Liver (tissue), 9 donors: Measurements from ENCODE around the gene NAT10. TPM values are rescaled to one million over a fixed set of nuclear protein-coding genes. Genes with fewer than 3 reads are reported as not detected.

Experiments
- DNase-seq: peaks from one replicate; pipeline ENCODE4 v3.0.0-alpha.2; 2017; ENCODE audit warnings: low spot score
- H3K27ac ChIP-seq, 2 donors: one replicate each; pipeline ENCODE4 v1.7.0; 2013; ENCODE audit warnings: inconsistent platforms in 2 of 2, low read length in 2 of 2, control low read depth in 1 of 2, low read depth in 1 of 2, mild to moderate bottlenecking in 1 of 2
- H3K27me3 ChIP-seq, 4 donors: one replicate each; pipeline versions ENCODE4 v1.6.1 to v1.7.0; 2013; ENCODE audit warnings: low read length in 3 of 4, inconsistent platforms in 1 of 4, mild to moderate bottlenecking in 1 of 4, moderate library complexity in 1 of 4; ENCODE audit not compliant: control insufficient read depth in 4 of 4, insufficient read depth in 4 of 4
- H3K36me3 ChIP-seq, 4 donors: one replicate each; pipeline versions ENCODE4 v1.6.1 to v1.7.0; 2013; ENCODE audit warnings: low read length in 3 of 4, mild to moderate bottlenecking in 3 of 4, low read depth in 1 of 4, moderate library complexity in 1 of 4; ENCODE audit not compliant: control insufficient read depth in 4 of 4, insufficient read depth in 3 of 4
- H3K4me1 ChIP-seq, 4 donors: one replicate each; pipeline versions ENCODE4 v1.6.1 to v1.7.0; 2013; ENCODE audit warnings: low read length in 3 of 4, mild to moderate bottlenecking in 3 of 4, moderate library complexity in 1 of 4; ENCODE audit not compliant: control insufficient read depth in 4 of 4, insufficient read depth in 4 of 4
- H3K4me3 ChIP-seq, 3 donors: one replicate each; pipeline versions ENCODE4 v1.6.1 to v1.7.0; 2013; ENCODE audit warnings: low read length in 3 of 3, control low read depth in 1 of 3, low read depth in 1 of 3, mild to moderate bottlenecking in 1 of 3
- H3K9ac ChIP-seq, 2 donors: one replicate each; pipeline ENCODE4 v1.7.0; 2013; ENCODE audit warnings: low read length in 2 of 2, mild to moderate bottlenecking in 2 of 2, moderate library complexity in 2 of 2, control low read depth in 1 of 2, low read depth in 1 of 2
- H3K9me3 ChIP-seq, 4 donors: one replicate each; pipeline versions ENCODE4 v1.6.1 to v1.7.0; 2013; ENCODE audit warnings: low read length in 3 of 4; ENCODE audit not compliant: control insufficient read depth in 4 of 4
- EGR1 ChIP-seq, 2 donors: IDR thresholded peaks; 2 replicates each; pipeline ENCODE4 v1.6.1; 2016 to 2018; ENCODE audit warnings: antibody characterized with exemption in 2 of 2, low read depth in 2 of 2
- FOXA1 ChIP-seq: IDR thresholded peaks from 2 replicates; pipeline ENCODE4 v1.6.1; 2016; ENCODE audit warnings: antibody characterized with exemption
- FOXA2 ChIP-seq: IDR thresholded peaks from 2 replicates; pipeline ENCODE4 v1.6.1; 2016; ENCODE audit warnings: antibody characterized with exemption
- GABPA ChIP-seq, 2 donors: IDR thresholded peaks in 1 of 2; conservative IDR thresholded peaks in 1 of 2; 2 replicates each; pipeline ENCODE4 v1.6.1; 2016; ENCODE audit warnings: antibody characterized with exemption in 2 of 2, mild to moderate bottlenecking in 1 of 2, moderate library complexity in 1 of 2
- HNF4G ChIP-seq: IDR thresholded peaks from 2 replicates; pipeline ENCODE4 v1.6.1; 2016; ENCODE audit warnings: antibody characterized with exemption
- JUND ChIP-seq, 2 donors: IDR thresholded peaks; 2 replicates each; pipeline ENCODE4 v1.6.1; 2016; ENCODE audit warnings: antibody characterized with exemption in 2 of 2
- RAD21 ChIP-seq, 2 donors: IDR thresholded peaks; 2 replicates each; pipeline ENCODE4 v1.6.1; 2016; ENCODE audit warnings: antibody characterized with exemption in 2 of 2, mild to moderate bottlenecking in 2 of 2
- RXRA ChIP-seq, 2 donors: IDR thresholded peaks; 2 replicates each; pipeline ENCODE4 v1.6.1; 2017 to 2018; ENCODE audit warnings: antibody characterized with exemption in 2 of 2, mild to moderate bottlenecking in 1 of 2
- TAF1 ChIP-seq: conservative IDR thresholded peaks from 2 replicates; pipeline ENCODE4 v1.6.1; 2016; ENCODE audit warnings: antibody characterized with exemption, mild to moderate bottlenecking
- YY1 ChIP-seq: IDR thresholded peaks from 2 replicates; pipeline ENCODE4 v1.6.1; 2016; ENCODE audit warnings: antibody characterized with exemption, mild to moderate bottlenecking
- WGBS: extraction: QIAGEN DNeasy Blood & Tissue Kit; methylation state at CpG from one replicate; pipeline ENCODE4 v1.1.7; 2013; 5-methylcytosine and 5-hydroxymethylcytosine counted together
- polyA plus RNA-seq, 2 donors: library from polyadenylated mRNA; stranded (reverse) in 1 of 2; unstranded in 1 of 2; fragments of 200-250 nt in 1 of 2; fragments of >200 nt in 1 of 2; fragmentation: Nextera tagmentation in 1 of 2; extraction: Ambion mirVana in 1 of 2; gene quantifications; one replicate each; pipeline versions ENCODE4 v1.2.1 to v1.2.3, GENCODE V29; 2013 to 2015
- total RNA-seq, 2 donors: library from RNA; depleted of rRNA; stranded (reverse); fragments of >200 nt; gene quantifications; one replicate each; pipeline ENCODE4 v1.2.3, GENCODE V29; 2014
- TF ChIP-seq, protein P1 (sequence below): IDR thresholded peaks from 2 replicates; pipeline ENCODE4 v1.6.1; 2016; ENCODE audit warnings: antibody characterized with exemption, mild to moderate bottlenecking
- TF ChIP-seq, protein P2 (sequence below): IDR thresholded peaks from 2 replicates; pipeline ENCODE4 v1.6.1; 2016; ENCODE audit warnings: antibody characterized with exemption
- TF ChIP-seq, protein P3 (sequence below): fragments of 150-350 bp; IDR thresholded peaks from 2 replicates; pipeline ENCODE4 v1.5.1; 2017; ENCODE audit warnings: improper control_type of control experiment, low read depth, low read length; ENCODE audit not compliant: missing input control
- TF ChIP-seq, protein P4 (sequence below): IDR thresholded peaks from 2 replicates; pipeline ENCODE4 v1.6.1; 2016; ENCODE audit warnings: antibody characterized with exemption
- donor health status: healthy.
- donor health status: healthy.
- donor health status: healthy.
- donor health status: healthy.
- donor health status: healthy.

The NAT10 gene
- total and polyA plus RNA-seq, 4 donors = 9.1 to 14.0 (median 13.5) TPM

DNA sequence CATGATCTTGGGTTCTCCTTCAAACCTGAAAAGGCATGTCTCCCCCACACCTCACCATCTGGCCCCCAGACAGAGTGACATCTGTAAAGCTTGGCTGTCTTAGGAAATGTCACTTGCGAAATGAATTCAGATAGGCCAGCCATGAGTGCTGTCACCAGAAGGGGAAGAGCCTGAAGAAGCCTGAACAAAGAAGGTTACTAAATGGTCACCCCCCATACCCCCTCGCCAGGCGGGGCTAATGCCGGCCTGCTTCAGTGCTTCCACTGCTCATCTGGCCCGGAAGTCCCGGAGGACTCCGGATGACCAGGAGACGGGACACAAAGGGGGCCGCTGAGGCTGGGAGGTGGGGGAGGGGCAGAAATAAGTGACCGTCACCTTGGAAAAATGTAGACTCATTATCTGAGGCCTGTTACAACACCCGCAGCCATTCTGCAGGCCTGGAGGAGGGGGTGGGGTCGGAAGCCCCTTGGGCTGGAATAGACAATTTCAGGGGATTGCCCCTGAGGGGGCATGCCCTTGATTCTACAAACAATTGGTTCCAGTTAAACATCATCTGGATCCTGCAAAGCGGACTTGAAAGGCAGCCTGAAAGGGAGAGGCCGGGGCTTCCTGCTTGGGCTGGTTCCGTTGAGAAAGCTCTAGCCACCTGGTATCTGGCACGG, 43.2 kb downstream of the NAT10 start:
- Histone ChIP-seq H3K36me3 (peaks cover 3 to 80% (median 47%) of the 10 kb centered on the region in 4 donors), H3K27ac (no peak overlapping the region)
- DNase-seq = no peak

DNA sequence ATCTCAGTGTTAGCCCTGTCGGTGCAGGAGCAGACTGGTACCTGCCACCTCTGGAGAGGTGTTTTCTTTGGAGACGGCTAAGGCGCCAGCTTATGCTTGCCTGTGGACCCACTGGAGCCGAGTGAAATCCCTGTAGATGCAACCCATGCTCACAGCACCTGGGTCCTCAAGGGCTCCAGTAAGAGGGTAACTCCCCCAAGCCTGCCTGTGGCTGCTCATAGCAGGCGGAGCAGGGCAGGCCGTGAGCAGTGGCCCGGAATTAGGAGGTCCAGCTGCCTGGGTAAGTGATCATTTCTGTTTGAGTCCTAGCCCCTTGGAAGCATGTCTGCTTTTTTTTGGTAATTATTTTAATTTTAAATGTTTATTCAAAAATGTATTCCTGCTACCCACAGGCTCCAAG, 43.8 kb downstream of the NAT10 start:
- DNase-seq = no peak
- Histone ChIP-seq H3K36me3 (peaks cover 3 to 79% (median 44%) of the 10 kb centered on the region in 4 donors), H3K9ac (no peak overlapping the region), H3K27me3 (no peaks in the 10 kb centered on the region), H3K9me3 (no peaks in the 10 kb centered on the region), H3K4me3 (no peak overlapping the region), H3K27ac (no peak overlapping the region), H3K4me1 (no peaks in the 10 kb centered on the region)
- WGBS = 96% methylated on average over 7 of the region's 7 CpGs
- TF ChIP-seq YY1 (no peak), RAD21 (IDR thresholded peaks at IDR 0.05) (no peak), FOXA2 (no peak), HNF4G (no peak), FOXA1 (no peak), TAF1 (no peak)
- TF ChIP-seq, protein P1, sequence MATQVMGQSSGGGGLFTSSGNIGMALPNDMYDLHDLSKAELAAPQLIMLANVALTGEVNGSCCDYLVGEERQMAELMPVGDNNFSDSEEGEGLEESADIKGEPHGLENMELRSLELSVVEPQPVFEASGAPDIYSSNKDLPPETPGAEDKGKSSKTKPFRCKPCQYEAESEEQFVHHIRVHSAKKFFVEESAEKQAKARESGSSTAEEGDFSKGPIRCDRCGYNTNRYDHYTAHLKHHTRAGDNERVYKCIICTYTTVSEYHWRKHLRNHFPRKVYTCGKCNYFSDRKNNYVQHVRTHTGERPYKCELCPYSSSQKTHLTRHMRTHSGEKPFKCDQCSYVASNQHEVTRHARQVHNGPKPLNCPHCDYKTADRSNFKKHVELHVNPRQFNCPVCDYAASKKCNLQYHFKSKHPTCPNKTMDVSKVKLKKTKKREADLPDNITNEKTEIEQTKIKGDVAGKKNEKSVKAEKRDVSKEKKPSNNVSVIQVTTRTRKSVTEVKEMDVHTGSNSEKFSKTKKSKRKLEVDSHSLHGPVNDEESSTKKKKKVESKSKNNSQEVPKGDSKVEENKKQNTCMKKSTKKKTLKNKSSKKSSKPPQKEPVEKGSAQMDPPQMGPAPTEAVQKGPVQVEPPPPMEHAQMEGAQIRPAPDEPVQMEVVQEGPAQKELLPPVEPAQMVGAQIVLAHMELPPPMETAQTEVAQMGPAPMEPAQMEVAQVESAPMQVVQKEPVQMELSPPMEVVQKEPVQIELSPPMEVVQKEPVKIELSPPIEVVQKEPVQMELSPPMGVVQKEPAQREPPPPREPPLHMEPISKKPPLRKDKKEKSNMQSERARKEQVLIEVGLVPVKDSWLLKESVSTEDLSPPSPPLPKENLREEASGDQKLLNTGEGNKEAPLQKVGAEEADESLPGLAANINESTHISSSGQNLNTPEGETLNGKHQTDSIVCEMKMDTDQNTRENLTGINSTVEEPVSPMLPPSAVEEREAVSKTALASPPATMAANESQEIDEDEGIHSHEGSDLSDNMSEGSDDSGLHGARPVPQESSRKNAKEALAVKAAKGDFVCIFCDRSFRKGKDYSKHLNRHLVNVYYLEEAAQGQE = no peak
- TF ChIP-seq, protein P2, sequence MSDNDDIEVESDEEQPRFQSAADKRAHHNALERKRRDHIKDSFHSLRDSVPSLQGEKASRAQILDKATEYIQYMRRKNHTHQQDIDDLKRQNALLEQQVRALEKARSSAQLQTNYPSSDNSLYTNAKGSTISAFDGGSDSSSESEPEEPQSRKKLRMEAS = no peak

More for the DNA sequence above, 43.2 kb downstream of the NAT10 start:
- H3K27me3 ChIP-seq = no peaks in the 10 kb centered on the region
- TF ChIP-seq, protein P2 = no peak
- TF ChIP-seq TAF1 (no peak), GABPA (IDR thresholded peaks at IDR 0.05 in 1 of 2, conservative IDR thresholded peaks at IDR 0.05 in 1 of 2) (no peak), EGR1 (IDR thresholded peaks at IDR 0.05; ENCODE audit: low read depth in 2 of 2) (no peak), RXRA (IDR thresholded peaks at IDR 0.05) (no peak), JUND (IDR thresholded peaks at IDR 0.05) (no peak)
- TF ChIP-seq, protein P3, sequence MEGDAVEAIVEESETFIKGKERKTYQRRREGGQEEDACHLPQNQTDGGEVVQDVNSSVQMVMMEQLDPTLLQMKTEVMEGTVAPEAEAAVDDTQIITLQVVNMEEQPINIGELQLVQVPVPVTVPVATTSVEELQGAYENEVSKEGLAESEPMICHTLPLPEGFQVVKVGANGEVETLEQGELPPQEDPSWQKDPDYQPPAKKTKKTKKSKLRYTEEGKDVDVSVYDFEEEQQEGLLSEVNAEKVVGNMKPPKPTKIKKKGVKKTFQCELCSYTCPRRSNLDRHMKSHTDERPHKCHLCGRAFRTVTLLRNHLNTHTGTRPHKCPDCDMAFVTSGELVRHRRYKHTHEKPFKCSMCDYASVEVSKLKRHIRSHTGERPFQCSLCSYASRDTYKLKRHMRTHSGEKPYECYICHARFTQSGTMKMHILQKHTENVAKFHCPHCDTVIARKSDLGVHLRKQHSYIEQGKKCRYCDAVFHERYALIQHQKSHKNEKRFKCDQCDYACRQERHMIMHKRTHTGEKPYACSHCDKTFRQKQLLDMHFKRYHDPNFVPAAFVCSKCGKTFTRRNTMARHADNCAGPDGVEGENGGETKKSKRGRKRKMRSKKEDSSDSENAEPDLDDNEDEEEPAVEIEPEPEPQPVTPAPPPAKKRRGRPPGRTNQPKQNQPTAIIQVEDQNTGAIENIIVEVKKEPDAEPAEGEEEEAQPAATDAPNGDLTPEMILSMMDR = no peak
- TF ChIP-seq, protein P4, sequence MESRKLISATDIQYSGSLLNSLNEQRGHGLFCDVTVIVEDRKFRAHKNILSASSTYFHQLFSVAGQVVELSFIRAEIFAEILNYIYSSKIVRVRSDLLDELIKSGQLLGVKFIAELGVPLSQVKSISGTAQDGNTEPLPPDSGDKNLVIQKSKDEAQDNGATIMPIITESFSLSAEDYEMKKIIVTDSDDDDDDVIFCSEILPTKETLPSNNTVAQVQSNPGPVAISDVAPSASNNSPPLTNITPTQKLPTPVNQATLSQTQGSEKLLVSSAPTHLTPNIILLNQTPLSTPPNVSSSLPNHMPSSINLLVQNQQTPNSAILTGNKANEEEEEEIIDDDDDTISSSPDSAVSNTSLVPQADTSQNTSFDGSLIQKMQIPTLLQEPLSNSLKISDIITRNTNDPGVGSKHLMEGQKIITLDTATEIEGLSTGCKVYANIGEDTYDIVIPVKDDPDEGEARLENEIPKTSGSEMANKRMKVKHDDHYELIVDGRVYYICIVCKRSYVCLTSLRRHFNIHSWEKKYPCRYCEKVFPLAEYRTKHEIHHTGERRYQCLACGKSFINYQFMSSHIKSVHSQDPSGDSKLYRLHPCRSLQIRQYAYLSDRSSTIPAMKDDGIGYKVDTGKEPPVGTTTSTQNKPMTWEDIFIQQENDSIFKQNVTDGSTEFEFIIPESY = no peak
- no peaks in the 10 kb centered on the region for H3K4me1 ChIP-seq
- no peaks in the 10 kb centered on the region for H3K9me3 ChIP-seq
- H3K4me3 ChIP-seq = no peak overlapping the region
- H3K9ac ChIP-seq = no peak overlapping the region
- 91% methylated on average over 16 of the region's 16 CpGs for WGBS
